ENCODE data around the gene GTPBP2. TPM values are rescaled to one million over a fixed set of nuclear protein-coding genes. Genes with fewer than 3 reads are reported as not detected.
"Not testable (repeated sequence)": the region's sequence is repeated elsewhere in the genome, so short reads cannot be mapped to it uniquely, and the experiment has no call there.

GTPBP2 gene
- total RNA-seq, 1 experiment from 2014 or later = 58.1 TPM

- peaks cover 62% of the 10 kb centered on the region for H3K36me3 ChIP-seq
- no peak overlapping the region for H3K27ac ChIP-seq
- H3K4me1 ChIP-seq = peaks cover under 1% of the 10 kb centered on the region; the same call in 1 of the 2 replicates
- H3K9me3 ChIP-seq (replicated peaks) = no peaks in the 10 kb centered on the region
- no peak for DNase-seq
- H3K4me3 ChIP-seq = no peak overlapping the region
- H3K27me3 ChIP-seq = no peaks in the 10 kb centered on the region
Measured at GRCh38 chr6:43621836-43622180, 7.3 kb downstream of the GTPBP2 start.

- Histone ChIP-seq H3K9me3 (replicated peaks) (no peaks in the 10 kb centered on the region), H3K4me1 (no peaks in the 10 kb centered on the region), H3K27ac (no peak overlapping the region), H3K27me3 (no peaks in the 10 kb centered on the region), H3K4me3 (no peak overlapping the region), H3K36me3 (peaks cover 59% of the 10 kb centered on the region)
- DNase-seq = no peak
Measured at GRCh38 chr6:43621078-43621835, 7.8 kb downstream of the GTPBP2 start.

- H3K4me3 ChIP-seq = no peak overlapping the region
- H3K27ac ChIP-seq = no peak overlapping the region
- no peaks in the 10 kb centered on the region for H3K4me1 ChIP-seq
- H3K36me3 ChIP-seq = peaks cover 44% of the 10 kb centered on the region
- no peaks in the 10 kb centered on the region for H3K27me3 ChIP-seq
- no peak for DNase-seq
- H3K9me3 ChIP-seq (replicated peaks) = no peaks in the 10 kb centered on the region
Measured at GRCh38 chr6:43616725-43617472, 12.2 kb downstream of the GTPBP2 start.

GRCh38 chr6:43614396-43614730, 14.7 kb downstream of the GTPBP2 start:
- no peaks in the 10 kb centered on the region for H3K9me3 ChIP-seq (replicated peaks)
- no peak overlapping the region for H3K27ac ChIP-seq
- H3K4me3 ChIP-seq = no peak overlapping the region
- H3K36me3 ChIP-seq = peaks cover 38% of the 10 kb centered on the region
- H3K27me3 ChIP-seq = no peaks in the 10 kb centered on the region
- no peaks in the 10 kb centered on the region for H3K4me1 ChIP-seq
- no peak for DNase-seq

- Histone ChIP-seq H3K27me3 (no peaks in the 10 kb centered on the region), H3K9me3 (replicated peaks) (no peaks in the 10 kb centered on the region), H3K4me3 (no peak overlapping the region), H3K27ac (no peak overlapping the region), H3K4me1 (no peaks in the 10 kb centered on the region), H3K36me3 (peaks cover 37% of the 10 kb centered on the region)
- no peak for DNase-seq
Measured at GRCh38 chr6:43613721-43614395, 15.2 kb downstream of the GTPBP2 start.

GRCh38 chr6:43610431-43610830, 18.6 kb downstream of the GTPBP2 start:
- DNase-seq = no peak
- Histone ChIP-seq H3K27me3 (no peaks in the 10 kb centered on the region), H3K4me3 (no peak overlapping the region), H3K27ac (no peak overlapping the region), H3K4me1 (no peaks in the 10 kb centered on the region), H3K36me3 (peaks cover 36% of the 10 kb centered on the region), H3K9me3 (replicated peaks) (no peaks in the 10 kb centered on the region)

- Histone ChIP-seq H3K27me3 (no peaks in the 10 kb centered on the region), H3K4me1 (no peaks in the 10 kb centered on the region), H3K9me3 (replicated peaks) (no peaks in the 10 kb centered on the region), H3K27ac (no peak overlapping the region), H3K36me3 (peaks cover 33% of the 10 kb centered on the region), H3K4me3 (no peak overlapping the region)
- DNase-seq = no peak
Measured at GRCh38 chr6:43609402-43609801, 19.7 kb downstream of the GTPBP2 start.

- Histone ChIP-seq H3K36me3 (peaks cover 31% of the 10 kb centered on the region), H3K4me3 (no peak overlapping the region), H3K9me3 (replicated peaks) (no peaks in the 10 kb centered on the region), H3K27me3 (no peaks in the 10 kb centered on the region), H3K27ac (no peak overlapping the region), H3K4me1 (no peaks in the 10 kb centered on the region)
- DNase-seq = no peak
Measured at GRCh38 chr6:43608807-43609206, 20.3 kb downstream of the GTPBP2 start.

- Histone ChIP-seq H3K27ac (no peak overlapping the region), H3K27me3 (no peaks in the 10 kb centered on the region), H3K4me3 (no peak overlapping the region), H3K4me1 (no peaks in the 10 kb centered on the region), H3K9me3 (replicated peaks) (no peaks in the 10 kb centered on the region), H3K36me3 (peaks cover 28% of the 10 kb centered on the region)
- peak; percentile 70 to 89 for DNase-seq
Measured at GRCh38 chr6:43608310-43608763, 20.7 kb downstream of the GTPBP2 start.

GRCh38 chr6:43606019-43606418, 23.0 kb downstream of the GTPBP2 start:
- no peak overlapping the region for H3K27ac ChIP-seq
- H3K27me3 ChIP-seq = no peaks in the 10 kb centered on the region
- peaks cover 25% of the 10 kb centered on the region for H3K36me3 ChIP-seq
- no peaks in the 10 kb centered on the region for H3K9me3 ChIP-seq (replicated peaks)
- H3K4me1 ChIP-seq = no peaks in the 10 kb centered on the region
- no peak for DNase-seq
- H3K4me3 ChIP-seq = no peak overlapping the region

- Histone ChIP-seq H3K4me1 (no peaks in the 10 kb centered on the region), H3K27ac (no peak overlapping the region), H3K36me3 (peaks cover 23% of the 10 kb centered on the region), H3K27me3 (no peaks in the 10 kb centered on the region), H3K9me3 (replicated peaks) (no peaks in the 10 kb centered on the region), H3K4me3 (no peak overlapping the region)
- no peak for DNase-seq
Measured at GRCh38 chr6:43604174-43604573, 24.9 kb downstream of the GTPBP2 start.

GRCh38 chr6:43600595-43600994, 28.5 kb downstream of the GTPBP2 start:
- H3K27me3 ChIP-seq = no peaks in the 10 kb centered on the region
- H3K4me1 ChIP-seq = no peaks in the 10 kb centered on the region
- H3K27ac ChIP-seq = no peak overlapping the region
- H3K9me3 ChIP-seq (replicated peaks) = no peaks in the 10 kb centered on the region
- DNase-seq = no peak
- peaks cover 24% of the 10 kb centered on the region for H3K36me3 ChIP-seq
- H3K4me3 ChIP-seq = no peak overlapping the region

GRCh38 chr6:43593938-43594337, 35.1 kb downstream of the GTPBP2 start:
- H3K27ac ChIP-seq = no peak overlapping the region
- no peaks in the 10 kb centered on the region for H3K9me3 ChIP-seq (replicated peaks)
- no peaks in the 10 kb centered on the region for H3K4me1 ChIP-seq
- no peak for DNase-seq
- no peaks in the 10 kb centered on the region for H3K27me3 ChIP-seq
- no peak overlapping the region for H3K4me3 ChIP-seq
- H3K36me3 ChIP-seq = peaks cover 21% of the 10 kb centered on the region

- H3K4me1 ChIP-seq; H3K4me3 ChIP-seq; H3K9me3 ChIP-seq (replicated peaks); DNase-seq; H3K27ac ChIP-seq; H3K27me3 ChIP-seq: not testable (repeated sequence)
- H3K36me3 ChIP-seq = peaks cover 23% of the 10 kb centered on the region
Measured at GRCh38 chr6:43589564-43589963, 39.5 kb downstream of the GTPBP2 start.

- H3K4me1 ChIP-seq = no peaks in the 10 kb centered on the region
- peaks cover 26% of the 10 kb centered on the region for H3K36me3 ChIP-seq
- H3K4me3 ChIP-seq = no peak overlapping the region
Measured at GRCh38 chr6:43588194-43588593, 40.9 kb downstream of the GTPBP2 start.

More at GRCh38 chr6:43588194-43588593, 40.9 kb downstream of the GTPBP2 start:
- DNase-seq = no peak
- no peaks in the 10 kb centered on the region for H3K27me3 ChIP-seq
- no peak overlapping the region for H3K27ac ChIP-seq
- H3K9me3 ChIP-seq (replicated peaks) = no peaks in the 10 kb centered on the region

Data from SJCRH30 (cell line).